B cell (primary cell): ENCODE results near the gene SECTM1. TPM values are rescaled to one million over a fixed set of nuclear protein-coding genes. Genes with fewer than 3 reads are reported as not detected.

Experiments used
- ATAC-seq: fragments of 200-7000 bp; cut with Tn5 transposase; one replicate; pipeline ENCODE4 v1.10.0; 2021; ENCODE audit warnings: low read depth, mild to moderate bottlenecking, moderate number of reproducible peaks, moderate library complexity
- CTCF ChIA-PET: fragments of 350-600 bp; sonication (Branson Sonifier 250); formaldehyde crosslinking; loops from one replicate; lab custom pipeline; 2021; ENCODE audit warnings: antibody characterized with exemption, inconsistent platforms; lab: Charles Lee
- POLR2A ChIA-PET: fragments of 350-600 bp; sonication (Branson Sonifier 250); formaldehyde crosslinking; loops from one replicate; lab custom pipeline; 2021; ENCODE audit warnings: antibody characterized with exemption; lab: Charles Lee
- DNase-seq: peaks from one replicate; pipeline ENCODE4 v3.0.0; 2013
- H2AFZ ChIP-seq: 2 replicates; pipeline ENCODE4 v1.6.1; 2012; ENCODE audit warnings: mild to moderate bottlenecking, low read depth, low read length; ENCODE audit not compliant: insufficient read depth, poor library complexity, severe bottlenecking
- H3K27ac ChIP-seq, 2 donors: 1 replicate in 1 of 2; 2 replicates in 1 of 2; pipeline ENCODE4 v1.5.1; 2012 to 2013; ENCODE audit warnings: low read length in 2 of 2, mild to moderate bottlenecking in 2 of 2, moderate library complexity in 1 of 2
- H3K27me3 ChIP-seq, 4 experiments: fragments of 200-600 bp in 1 of 4; sonication (generic) in 1 of 4; replicated peaks in 1 of 4; 1 replicate in 2 of 4; 2 replicates in 2 of 4; pipeline versions ENCODE4 v1.6.1 to v1.7.0; 2013 to 2016; ENCODE audit warnings: low read length in 3 of 4, mild to moderate bottlenecking in 2 of 4, mixed read lengths in 1 of 4, moderate library complexity in 1 of 4; ENCODE audit not compliant: insufficient read depth in 4 of 4, control insufficient read depth in 3 of 4; ENCODE audit errors: control extremely low read depth in 1 of 4
- H3K36me3 ChIP-seq, 2 experiments: replicated peaks in 1 of 2; 1 replicate in 1 of 2; 2 replicates in 1 of 2; pipeline versions ENCODE4 v1.6.1 to v1.7.1; 2013; ENCODE audit warnings: low read length in 1 of 2; ENCODE audit not compliant: insufficient read depth in 2 of 2, control insufficient read depth in 1 of 2; ENCODE audit errors: control extremely low read depth in 1 of 2, extremely low read depth in 1 of 2
- H3K4me1 ChIP-seq, 2 donors: fragments of 200-600 bp in 1 of 2; sonication (generic) in 1 of 2; 1 replicate in 1 of 2; 2 replicates in 1 of 2; pipeline versions ENCODE4 v1.5.1 to v1.6.1; 2013 to 2017; ENCODE audit warnings: low read length in 2 of 2; ENCODE audit not compliant: control insufficient read depth in 2 of 2, insufficient read depth in 2 of 2
- H3K4me2 ChIP-seq: replicated peaks from 2 replicates; pipeline ENCODE3; 2012; ENCODE audit warnings: mild to moderate bottlenecking, low read depth, low read length; ENCODE audit not compliant: poor library complexity, severe bottlenecking
- H3K4me3 ChIP-seq, 5 experiments: fragments of 200-600 bp in 1 of 5; sonication (generic) in 1 of 5; 1 replicate in 3 of 5; 2 replicates in 2 of 5; pipeline versions ENCODE4 v1.5.1 to v1.7.0; 2011 to 2016; ENCODE audit warnings: low read length in 4 of 5, mild to moderate bottlenecking in 4 of 5, low read depth in 2 of 5, control low read depth in 1 of 5, moderate library complexity in 1 of 5; ENCODE audit not compliant: insufficient read depth in 1 of 5; ENCODE audit errors: control extremely low read depth in 1 of 5, extremely low read depth in 1 of 5
- H3K79me2 ChIP-seq: fragments of 200-600 bp; sonication (generic); one replicate; pipeline ENCODE4 v1.6.0; 2016; ENCODE audit warnings: low read length; ENCODE audit not compliant: control insufficient read depth, insufficient read depth
- H3K9ac ChIP-seq: fragments of 200-600 bp; sonication (generic); 2 replicates; pipeline ENCODE4 v1.6.1; 2017; ENCODE audit warnings: mild to moderate bottlenecking, low read length, moderate library complexity
- H3K9me3 ChIP-seq, 3 donors: one replicate each; pipeline versions ENCODE4 v1.6.1 to v1.7.1; 2013; ENCODE audit warnings: low read length in 2 of 3; ENCODE audit not compliant: control insufficient read depth in 2 of 3, insufficient read depth in 1 of 3; ENCODE audit errors: control extremely low read depth in 1 of 3
- H4K20me1 ChIP-seq: 2 replicates; pipeline ENCODE4 v1.6.0; 2012; ENCODE audit warnings: mild to moderate bottlenecking, low read length; ENCODE audit not compliant: insufficient read depth, control insufficient read depth, poor library complexity, severe bottlenecking
- H3K27ac Mint-ChIP-seq: one replicate; pipeline ENCODE4 v1.8.0; 2021; ENCODE audit warnings: mixed read lengths
- H3K27me3 Mint-ChIP-seq: one replicate; pipeline ENCODE4 v1.8.0; 2021; ENCODE audit warnings: mixed read lengths
- H3K4me1 Mint-ChIP-seq: one replicate; pipeline ENCODE4 v1.8.0; 2021; ENCODE audit warnings: mixed read lengths
- H3K4me3 Mint-ChIP-seq: one replicate; pipeline ENCODE4 v1.8.0; 2021; ENCODE audit warnings: mixed read lengths
- H3K9me3 Mint-ChIP-seq: one replicate; pipeline ENCODE4 v1.8.0; 2022; ENCODE audit warnings: mixed read lengths; ENCODE audit not compliant: insufficient read depth
- CTCF ChIP-seq: fragments of 200-600 bp; IDR thresholded peaks from one replicate; pipeline ENCODE4 v1.8.0; 2022; ENCODE audit warnings: antibody characterized with exemption, mild to moderate bottlenecking
- EZH2 ChIP-seq: IDR thresholded peaks from 2 replicates; pipeline ENCODE4 v1.6.1; 2012; ENCODE audit warnings: borderline replicate concordance, low read depth, mild to moderate bottlenecking, moderate library complexity, low read length; ENCODE audit not compliant: insufficient read depth, poor library complexity, severe bottlenecking
- WGBS: methylation state at CpG from one replicate; pipeline ENCODE4 v1.1.5; 2013; ENCODE audit warnings: missing lambda C conversion rate; ENCODE audit not compliant: insufficient coverage; 5-methylcytosine and 5-hydroxymethylcytosine counted together
- intact Hi-C: fragments of 100-400 bp; cut with micrococcal nuclease; formaldehyde crosslinking; loops from one replicate; pipeline ENCODE4 v1.10.0; 2022
- polyA plus RNA-seq: library from polyadenylated mRNA; depleted of rRNA; stranded (reverse); fragments of >200 nt; gene quantifications from 2 replicates; pipeline ENCODE4 v1.2.3, GENCODE V29; 2012
- total RNA-seq, 2 donors: library from RNA; stranded (reverse); fragments of 120-200 nt in 1 of 2; gene quantifications; 1 replicate in 1 of 2; 2 replicates in 1 of 2; pipeline versions ENCODE4 v1.2.3 to v1.2.4, GENCODE V29; 2013 to 2022

The SECTM1 gene
- total and polyA plus RNA-seq, 2 donors (not counting 1 experiment from before 2014, with no cell fraction given) = 0.17 to 1.2 TPM

- no peak overlapping the region for H3K9ac ChIP-seq
- POLR2A ChIA-PET = no interaction called here
Measured at GRCh38 chr17:82344175-82344907, 10.8 kb upstream of the SECTM1 start.

More at GRCh38 chr17:82344175-82344907, 10.8 kb upstream of the SECTM1 start:
- no peak for ATAC-seq
- CTCF ChIA-PET = interaction anchor here (0.7 to 1.7 kb wide), 4 partner anchors 9 to 209 kb away, joined by 3 to 6 read pairs (median 3); no protein-coding TSS in a partner anchor
- Histone ChIP-seq H3K27ac (no peak overlapping the region), H4K20me1 (no peaks in the 10 kb centered on the region), H3K79me2 (no peaks in the 10 kb centered on the region), H3K4me1 (peaks cover 4% of the 10 kb centered on the region in 2 donors), H2AFZ (no peak overlapping the region), H3K36me3 (no peaks in the 10 kb centered on the region), H3K4me2 (no peak overlapping the region), H3K27me3 (peaks cover 0 to 14% (median 0%) of the 10 kb centered on the region in 4 experiments), H3K4me3 (no peak overlapping the region), H3K9me3 (peaks cover 0 to 5% (median 0%) of the 10 kb centered on the region in 3 donors)
- H3K9me3 Mint-ChIP-seq = no peaks in the 10 kb centered on the region
- DNase-seq = no peak
- WGBS = 76% methylated on average over 20 of the region's 24 CpGs
- H3K27me3 Mint-ChIP-seq = peaks cover 11% of the 10 kb centered on the region
- intact Hi-C loops = no loop called here
- peaks cover 6% of the 10 kb centered on the region for H3K4me1 Mint-ChIP-seq
- H3K27ac Mint-ChIP-seq = no peak overlapping the region
- no peak overlapping the region for H3K4me3 Mint-ChIP-seq
- TF ChIP-seq CTCF (no peak), EZH2 (no peak)
